ENCODE results near the gene YES1.

YES1 gene

DNA sequence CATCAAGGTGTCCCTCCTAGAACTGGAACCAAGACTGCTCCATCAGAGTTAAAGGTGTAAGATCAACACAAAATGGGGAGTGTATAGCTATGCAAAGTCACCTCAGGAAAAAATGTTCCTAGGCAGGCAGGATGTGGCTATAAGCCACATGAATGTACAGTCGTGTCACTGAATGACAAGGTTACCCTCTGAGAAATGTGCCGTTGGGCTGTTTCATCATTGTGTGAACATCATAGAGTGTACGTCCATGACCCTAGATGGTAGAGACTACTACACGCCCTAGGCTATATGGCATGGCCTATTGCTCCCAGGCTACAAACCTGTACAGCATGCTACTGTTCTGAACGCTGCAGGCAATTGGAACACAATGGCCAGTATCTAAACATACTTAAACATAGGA, 130.1 kb downstream of the YES1 start:
- no peak for DNase-seq

DNA sequence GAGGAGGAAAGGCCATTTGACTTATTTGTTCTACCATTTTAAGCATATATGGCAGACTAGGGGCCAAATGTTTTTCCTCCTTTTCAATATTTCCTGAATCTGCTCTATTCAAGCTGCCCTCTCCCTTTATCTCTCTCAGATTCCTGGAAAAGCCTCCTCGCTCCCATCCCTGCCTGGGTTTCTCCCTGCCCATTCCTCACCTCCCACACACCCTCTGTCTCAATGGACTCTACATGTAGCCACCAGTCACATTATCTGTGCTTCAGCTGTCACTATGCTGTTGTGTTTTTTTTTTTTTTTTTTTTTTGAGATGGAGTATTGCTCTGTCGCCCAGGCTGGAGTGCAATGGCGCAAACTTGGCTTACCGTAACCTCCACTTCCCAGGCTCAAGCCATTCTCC, 131.7 kb downstream of the YES1 start:
- DNase-seq, result no peak

DNA sequence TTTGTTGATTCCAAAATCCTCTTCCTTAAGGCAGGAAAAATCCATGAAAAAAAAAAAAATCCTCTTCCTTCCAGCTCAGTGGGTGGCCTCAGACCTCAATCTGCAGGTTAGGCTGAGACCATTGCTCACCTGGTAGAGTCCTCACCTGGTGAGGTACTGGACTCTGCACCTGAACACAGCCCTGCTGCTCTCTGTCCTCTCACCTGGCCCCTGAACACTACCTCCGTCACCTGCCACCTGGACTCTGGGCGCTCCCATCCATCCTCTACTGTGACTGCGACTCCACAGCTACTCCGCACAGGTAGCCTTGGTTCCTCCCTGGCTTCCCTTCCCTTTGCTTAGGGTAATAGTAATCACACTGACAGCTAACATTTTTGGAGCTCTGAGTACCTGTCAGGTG, 132.5 kb downstream of the YES1 start:
- DNase-seq, result no peak

DNA sequence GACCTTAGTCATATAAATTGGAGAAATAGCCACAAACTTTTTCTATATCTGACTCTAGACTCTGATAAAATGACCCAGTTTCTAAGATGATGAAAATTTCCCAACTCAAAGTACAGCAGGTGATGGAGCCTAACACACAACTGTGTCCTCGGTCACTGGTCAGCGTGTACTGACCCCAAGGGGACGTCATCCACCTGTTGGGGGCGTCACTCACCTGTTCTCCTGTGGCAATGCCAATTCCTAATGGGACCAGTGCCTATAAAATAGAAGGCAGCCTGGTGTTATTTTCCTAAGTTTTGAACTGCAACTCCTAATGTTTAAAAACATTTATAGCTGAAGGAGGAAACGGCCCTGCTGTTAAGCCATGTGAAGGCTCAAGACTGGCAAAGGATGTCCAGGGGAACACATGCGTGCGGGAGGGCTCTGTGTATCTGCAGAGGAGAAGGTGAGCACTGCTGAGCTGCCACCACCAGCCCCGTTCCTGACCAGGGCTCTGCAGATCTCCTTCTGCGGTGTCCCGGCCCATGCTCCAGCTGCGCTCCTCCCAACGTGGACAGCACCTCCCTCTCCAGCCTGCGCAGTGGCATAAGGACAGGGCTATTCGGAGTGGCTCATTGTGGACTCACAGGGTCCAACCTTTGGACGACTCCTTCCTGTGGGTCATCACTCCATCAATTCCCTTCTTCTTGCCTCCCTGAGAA, 133.4 kb downstream of the YES1 start:
- DNase-seq, result no peak

DNA sequence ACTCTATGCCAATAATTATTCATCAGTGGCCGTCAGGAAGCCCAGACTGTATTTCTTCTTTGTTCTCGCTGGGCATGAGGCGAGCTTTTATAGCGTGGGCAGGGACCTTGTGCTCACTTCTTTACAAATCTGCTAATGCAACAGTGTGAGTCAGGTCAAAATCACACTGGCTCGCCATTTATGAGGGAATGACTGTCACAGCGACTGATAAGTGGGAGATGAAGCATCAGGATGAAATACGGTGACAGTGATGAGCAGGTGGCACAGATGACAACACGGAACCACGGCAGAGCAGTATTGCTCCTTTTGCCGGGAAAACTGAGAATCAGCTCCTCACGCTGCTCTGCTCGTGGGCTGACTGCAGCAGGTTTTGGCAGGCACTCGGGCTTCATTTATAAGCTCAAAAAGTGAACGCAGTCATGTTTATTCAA, 134.1 kb downstream of the YES1 start:
- no peak for DNase-seq

DNA sequence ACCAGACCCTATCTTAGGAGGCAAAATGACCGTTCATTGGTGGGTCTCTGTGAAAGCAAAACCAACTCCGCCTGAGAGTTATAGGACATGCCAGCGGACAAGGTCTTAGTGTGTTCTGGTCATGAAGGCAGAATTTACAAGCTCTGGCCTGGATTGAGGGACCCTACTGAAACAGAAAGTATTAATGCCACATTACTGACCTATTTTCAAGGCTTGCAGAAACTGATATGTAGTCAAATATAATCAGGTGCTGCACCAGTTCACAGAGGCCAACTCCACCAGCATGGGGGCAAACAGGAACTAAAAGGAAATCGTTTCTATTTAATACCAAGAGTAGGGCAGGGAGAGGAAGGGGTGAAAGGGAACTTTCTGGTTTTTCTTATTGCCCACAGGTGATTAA, 134.9 kb downstream of the YES1 start:
- no peak for DNase-seq

DNA sequence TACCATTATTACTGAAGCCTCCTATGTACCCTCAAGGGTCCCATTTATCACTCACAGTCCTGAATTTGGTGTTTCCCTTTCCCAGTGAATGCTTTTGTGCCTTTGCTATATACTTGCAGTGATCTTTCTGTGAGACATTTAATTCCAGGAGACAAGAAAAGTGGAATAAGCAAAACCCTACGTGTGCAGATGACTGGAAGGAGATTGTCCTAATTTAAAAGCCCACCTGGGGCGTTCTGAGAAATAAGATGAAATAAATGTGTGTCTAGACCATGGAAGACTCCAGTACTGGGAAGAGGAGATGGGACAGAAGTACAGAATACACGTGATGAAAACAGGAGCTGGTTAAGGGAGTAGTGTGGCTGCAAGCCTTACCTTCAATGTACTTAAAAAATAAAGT, 135.3 kb downstream of the YES1 start:
- DNase-seq, result no peak

DNA sequence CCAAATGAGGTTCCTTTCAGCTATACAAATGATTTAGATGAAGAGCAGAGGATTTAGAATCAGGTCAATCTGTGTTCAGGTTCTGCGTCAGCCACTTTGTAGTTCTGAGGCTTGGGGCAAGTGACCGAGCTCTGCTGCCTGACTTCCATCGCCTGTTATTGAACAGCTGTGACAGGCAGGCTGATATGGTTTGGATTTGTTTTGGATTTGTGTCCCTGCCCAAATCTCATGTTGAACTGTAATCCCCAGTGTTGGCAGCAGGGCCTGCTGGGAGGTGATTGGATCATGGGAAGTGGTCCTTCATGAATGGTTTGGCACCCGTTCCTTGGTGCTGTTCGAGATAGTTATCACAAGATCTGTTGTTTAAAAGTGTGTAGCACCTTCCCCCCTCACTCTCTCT, 136.0 kb downstream of the YES1 start:
- DNase-seq, result no peak

DNA sequence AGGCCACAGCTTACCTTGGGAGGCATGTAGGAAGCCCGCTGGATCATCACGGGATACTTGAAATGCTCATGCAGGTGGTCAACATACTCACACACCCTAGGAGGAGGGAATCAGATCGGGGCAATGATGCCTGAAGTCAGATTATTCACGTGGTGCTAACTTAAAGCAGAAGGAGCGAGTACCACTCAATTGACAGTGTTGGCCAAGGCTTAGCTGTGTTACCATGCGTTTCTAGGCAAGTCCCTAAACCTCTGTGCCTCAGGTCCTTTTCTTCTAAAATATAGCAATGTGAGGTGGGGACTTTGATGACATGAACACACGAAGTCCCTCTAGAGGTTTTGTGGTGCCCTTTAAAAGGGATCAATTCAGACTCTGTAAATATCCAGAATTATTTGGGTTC, 136.7 kb downstream of the YES1 start:
- no peak for DNase-seq

DNA sequence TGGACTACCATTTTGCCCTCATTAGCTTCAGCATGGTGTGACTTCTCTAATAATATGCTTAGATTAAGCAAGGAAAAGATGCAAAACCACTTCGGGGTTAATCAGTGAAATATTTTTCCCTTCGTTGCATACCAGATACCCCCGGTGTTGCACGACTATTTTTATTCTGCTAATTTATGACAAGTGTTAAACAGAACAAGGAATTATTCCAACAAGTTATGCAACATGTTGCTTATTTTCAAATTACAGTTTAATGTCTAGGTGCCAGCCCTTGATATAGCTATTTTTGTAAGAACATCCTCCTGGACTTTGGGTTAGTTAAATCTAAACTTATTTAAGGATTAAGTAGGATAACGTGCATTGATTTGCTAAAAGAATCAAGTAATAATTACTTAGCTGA, 138.3 kb downstream of the YES1 start:
- DNase-seq, result no peak

DNA sequence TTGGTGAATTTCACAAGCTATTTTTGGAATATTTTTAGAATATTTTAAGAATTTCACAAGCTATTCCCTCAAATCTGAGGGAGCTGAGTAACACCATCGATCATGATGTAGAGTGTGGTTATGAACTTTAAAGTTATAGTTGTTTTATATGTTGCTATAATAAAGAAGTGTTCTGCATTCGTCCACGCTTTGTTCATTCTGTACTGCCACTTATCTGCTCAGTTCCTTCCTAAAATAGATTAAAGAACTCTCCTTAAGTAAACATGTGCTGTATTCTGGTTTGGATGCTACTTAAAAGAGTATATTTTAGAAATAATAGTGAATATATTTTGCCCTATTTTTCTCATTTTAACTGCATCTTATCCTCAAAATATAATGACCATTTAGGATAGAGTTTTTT, 138.7 kb downstream of the YES1 start:
- no peak for DNase-seq
